Stomach (tissue), 9 donors: ENCODE results near the gene IMPDH2. TPM values are rescaled to one million over a fixed set of nuclear protein-coding genes. Genes with fewer than 3 reads are reported as not detected.

Source experiments
- DNase-seq, 2 donors: peaks; one replicate each; pipeline versions ENCODE4 v3.0.0 to v3.0.0-alpha.2; 2013 to 2019
- H3K27ac ChIP-seq, 5 donors: fragments of 200-600 bp in 4 of 5; sonication (generic) in 4 of 5; one replicate each; pipeline ENCODE4 v1.5.1; 2013 to 2019; ENCODE audit warnings: mild to moderate bottlenecking in 1 of 5, moderate library complexity in 1 of 5
- H3K27me3 ChIP-seq, 3 donors: fragments of 200-600 bp; sonication (generic); one replicate each; pipeline ENCODE4 v1.5.1; 2017 to 2019; ENCODE audit warnings: mixed run types in 1 of 3
- H3K36me3 ChIP-seq, 4 donors: fragments of 200-600 bp; sonication (generic); 1 replicate in 3 of 4; 2 replicates in 1 of 4; pipeline ENCODE4 v1.5.1; 2016 to 2019
- H3K4me1 ChIP-seq, 4 donors: fragments of 200-600 bp; sonication (generic); one replicate each; pipeline ENCODE4 v1.5.1; 2016 to 2019
- H3K4me3 ChIP-seq, 4 donors: fragments of 200-600 bp; sonication (generic) in 3 of 4; one replicate each; pipeline ENCODE4 v1.5.1; 2016 to 2019; ENCODE audit warnings: mild to moderate bottlenecking in 1 of 4
- H3K9me3 ChIP-seq, 4 donors: fragments of 200-600 bp; sonication (generic); one replicate each; pipeline ENCODE4 v1.5.1; 2016 to 2019
- CTCF ChIP-seq, 7 experiments: fragments of 450-650 bp in 4 of 7; fragments of 200-600 bp in 3 of 7; sonication (generic) in 3 of 7; IDR thresholded peaks; one replicate each; pipeline ENCODE4 v1.5.1; 2016 to 2019; ENCODE audit warnings: antibody characterized with exemption in 7 of 7, control low read depth in 2 of 7, mild to moderate bottlenecking in 1 of 7
- EP300 ChIP-seq: sonication (generic); formaldehyde crosslinking; IDR thresholded peaks from one replicate; pipeline ENCODE4 v1.6.1; 2017; ENCODE audit warnings: antibody characterized with exemption
- POLR2A ChIP-seq, 4 donors: fragments of 450-650 bp; IDR thresholded peaks; one replicate each; pipeline ENCODE4 v1.6.1; 2016; ENCODE audit warnings: antibody characterized with exemption in 4 of 4, control low read depth in 2 of 4, mild to moderate bottlenecking in 1 of 4, moderate library complexity in 1 of 4
- POLR2AphosphoS5 ChIP-seq, 3 donors: sonication (generic); formaldehyde crosslinking; IDR thresholded peaks; one replicate each; pipeline ENCODE4 v1.6.1; 2016; ENCODE audit warnings: antibody characterized with exemption in 3 of 3
- WGBS, 5 donors: extraction: QIAGEN DNeasy Blood & Tissue Kit in 3 of 5; methylation state at CpG; one replicate each; pipeline versions ENCODE4 v1.1.5 to v1.1.7; 2013 to 2018; 5-methylcytosine and 5-hydroxymethylcytosine counted together
- intact Hi-C: fragments of 100-400 bp; cut with DNase I; formaldehyde crosslinking; loops from one replicate; pipeline ENCODE4 v1.15.1; 2023; ENCODE audit warnings: low total_unique reads
- polyA plus RNA-seq, 3 donors: library from polyadenylated mRNA; stranded (reverse); fragments of 200-250 nt; gene quantifications; one replicate each; pipeline ENCODE4 v1.2.3, GENCODE V29; 2013
- total RNA-seq, 5 donors: library from RNA; depleted of rRNA; stranded (reverse); fragments of >200 nt; gene quantifications; one replicate each; pipeline versions ENCODE4 v1.1.0 to v1.2.3, GENCODE V29; 2014 to 2016
- donor health status: healthy with polysubstance abuse.
- donor health status: Bipolar disorder and iron deficiency.
- donor health status: healthy.

Gene IMPDH2
- total and polyA plus RNA-seq, 8 donors: 50.4 to 159 (median 107) TPM

GRCh38 chr3:49017229-49017970, 11.8 kb downstream of the IMPDH2 start:
- peak overlapping the region; percentile 75 to 99 (median 88) for H3K27ac ChIP-seq
- H3K4me1 ChIP-seq: peaks cover 35 to 60% (median 58%) of the 10 kb centered on the region in 4 donors

GRCh38 chr3:49016414-49017228, 12.6 kb downstream of the IMPDH2 start:
- DNase-seq: peak in 1 of 2 donors; percentile 7
- peaks cover 22 to 53% (median 52%) of the 10 kb centered on the region in 4 donors for H3K36me3 ChIP-seq
- TF ChIP-seq POLR2AphosphoS5 (IDR thresholded peaks at IDR 0.05) (no peak), POLR2A (IDR thresholded peaks at IDR 0.05) (no peak), CTCF (IDR thresholded peaks at IDR 0.05) (no peak), EP300 (no peak)
- intact Hi-C loops: no loop called here
- H3K27ac ChIP-seq: peak overlapping the region in 3 of 5 donors; percentile 75 to 88 (median 86)
- no peaks in the 10 kb centered on the region for H3K27me3 ChIP-seq
- no peak overlapping the region for H3K4me3 ChIP-seq
- H3K4me1 ChIP-seq: peaks cover 39 to 67% (median 64%) of the 10 kb centered on the region in 4 donors
- H3K9me3 ChIP-seq: no peaks in the 10 kb centered on the region
- WGBS, 5 donors: 83 to 86% (median 85%) methylated on average over 5 to 6 of the region's 6 CpGs

More at GRCh38 chr3:49017229-49017970, 11.8 kb downstream of the IMPDH2 start:
- TF ChIP-seq POLR2AphosphoS5 (IDR thresholded peaks at IDR 0.05) (no peak), EP300 (no peak), CTCF (IDR thresholded peaks at IDR 0.05) (no peak), POLR2A (IDR thresholded peaks at IDR 0.05) (no peak)
- intact Hi-C loops: no loop called here
- 5 to 20% (median 8%) methylated on average over 6 to 23 of the region's 23 CpGs for WGBS, 5 donors
- no peaks in the 10 kb centered on the region for H3K9me3 ChIP-seq
- peaks cover 22 to 45% (median 45%) of the 10 kb centered on the region in 4 donors for H3K36me3 ChIP-seq
- no peaks in the 10 kb centered on the region for H3K27me3 ChIP-seq
- DNase-seq: no peak
- peak overlapping the region; percentile 57 to 96 (median 82) for H3K4me3 ChIP-seq

GRCh38 chr3:49015765-49016164, 13.4 kb downstream of the IMPDH2 start:
- Histone ChIP-seq H3K27ac (no peak overlapping the region), H3K27me3 (no peaks in the 10 kb centered on the region), H3K9me3 (no peaks in the 10 kb centered on the region), H3K4me1 (peaks cover 42 to 75% (median 64%) of the 10 kb centered on the region in 4 donors), H3K4me3 (no peak overlapping the region), H3K36me3 (peaks cover 22 to 59% (median 57%) of the 10 kb centered on the region in 4 donors)
- DNase-seq: no peak
- no peak for TF ChIP-seq POLR2AphosphoS5 (IDR thresholded peaks at IDR 0.05)
- TF ChIP-seq CTCF (IDR thresholded peaks at IDR 0.05): no peak
- no peak for TF ChIP-seq POLR2A (IDR thresholded peaks at IDR 0.05)
- TF ChIP-seq EP300: no peak
- WGBS, 5 donors: 61 to 89% (median 80%) methylated on average over 6 of the region's 6 CpGs
- intact Hi-C loops: no loop called here

- peaks cover 36 to 68% (median 58%) of the 10 kb centered on the region in 4 donors for H3K4me1 ChIP-seq
- H3K27me3 ChIP-seq: no peaks in the 10 kb centered on the region
- TF ChIP-seq POLR2A (IDR thresholded peaks at IDR 0.05) (no peak), EP300 (no peak), CTCF (IDR thresholded peaks at IDR 0.05) (no peak), POLR2AphosphoS5 (IDR thresholded peaks at IDR 0.05) (no peak)
- no peak overlapping the region for H3K27ac ChIP-seq
- intact Hi-C loops: no loop called here
- peaks cover 22 to 59% (median 57%) of the 10 kb centered on the region in 4 donors for H3K36me3 ChIP-seq
- DNase-seq: peak in 1 of 2 donors; percentile 3
- whole genome bisulfite sequencing, 5 donors: 78 to 85% (median 80%) methylated on average over 6 to 8 of the region's 8 CpGs
- H3K4me3 ChIP-seq: no peak overlapping the region
- H3K9me3 ChIP-seq: no peaks in the 10 kb centered on the region
Observed at GRCh38 chr3:49015072-49015471, 14.1 kb downstream of the IMPDH2 start.
